ENCODE measurements around the gene GSX2. TPM values are rescaled to one million over a fixed set of nuclear protein-coding genes. Genes with fewer than 3 reads are reported as not detected.

GSX2 gene
- total and polyA plus RNA-seq, 2 experiments from 2014 or later, result not detected

- peak overlapping the region; percentile 30 for H3K27ac ChIP-seq
- no peak overlapping the region for H2AFZ ChIP-seq
- TF ChIP-seq EZH2 (IDR thresholded peaks at IDR 0.05; ENCODE audit: insufficient read depth, poor library complexity, severe bottlenecking) (no peak), EZH2phosphoT487 (IDR thresholded peaks at IDR 0.05; ENCODE audit: insufficient read depth, low read depth) (no peak)
- peaks cover 43% of the 10 kb centered on the region for H3F3A ChIP-seq (ENCODE audit: insufficient read depth)
- peak; percentile 93 for DNase-seq
- no peak overlapping the region for H3K9ac ChIP-seq
- H3K4me3 ChIP-seq, result no peak overlapping the region
- H3K4me1 ChIP-seq (ENCODE audit: insufficient read depth), result peaks cover 44% of the 10 kb centered on the region
- no peaks in the 10 kb centered on the region for H3K79me2 ChIP-seq (ENCODE audit: insufficient read depth)
- no peaks in the 10 kb centered on the region for H3K27me3 ChIP-seq (replicated peaks; ENCODE audit: insufficient read depth)
- 0 to 3% methylated on average over 1 of the region's 1 CpG for WGBS, 2 experiments (ENCODE audit: low coverage in 1 of 2, low lambda C conversion rate in 2 of 2, missing lambda C conversion rate in 2 of 2)
- no peaks in the 10 kb centered on the region for H3K9me2 ChIP-seq (ENCODE audit: insufficient read depth)
- no peaks in the 10 kb centered on the region for H4K20me1 ChIP-seq (ENCODE audit: insufficient read depth)
- H3K36me3 ChIP-seq (ENCODE audit: low read depth), result no peaks in the 10 kb centered on the region
- H3K4me2 ChIP-seq (ENCODE audit: unreplicated experiment), result peak overlapping the region; percentile 42
- in situ Hi-C loops (cut with MboI), result no loop called here
- H3K9me3 ChIP-seq (ENCODE audit: low read depth), result no peaks in the 10 kb centered on the region
Measured at GRCh38 chr4:54082168-54082567, 17.8 kb upstream of the GSX2 start.

GRCh38 chr4:54085284-54085683, 14.7 kb upstream of the GSX2 start:
- H3K4me1 ChIP-seq (ENCODE audit: insufficient read depth), result peaks cover 29% of the 10 kb centered on the region
- no peaks in the 10 kb centered on the region for H3K36me3 ChIP-seq (ENCODE audit: low read depth)
- peak overlapping the region; percentile 62 for H3K4me2 ChIP-seq (ENCODE audit: unreplicated experiment)
- in situ Hi-C loops (cut with MboI), result no loop called here
- H3K27ac ChIP-seq, result peak overlapping the region; percentile 38; the same call in 1 of the 2 replicates
- H3K9me3 ChIP-seq (ENCODE audit: low read depth), result no peaks in the 10 kb centered on the region
- H3K27me3 ChIP-seq (replicated peaks; ENCODE audit: insufficient read depth), result no peaks in the 10 kb centered on the region
- peak; percentile 95 for DNase-seq
- peak overlapping the region; percentile 41; the same call in 1 of the 2 replicates for H2AFZ ChIP-seq
- 1 to 3% methylated on average over 3 of the region's 3 CpGs for WGBS, 2 experiments (ENCODE audit: low coverage in 1 of 2, low lambda C conversion rate in 2 of 2, missing lambda C conversion rate in 2 of 2)
- no peaks in the 10 kb centered on the region for H3K9me2 ChIP-seq (ENCODE audit: insufficient read depth)
- H3K4me3 ChIP-seq, result no peak overlapping the region
- H3F3A ChIP-seq (ENCODE audit: insufficient read depth), result peaks cover 38% of the 10 kb centered on the region
- no peaks in the 10 kb centered on the region for H4K20me1 ChIP-seq (ENCODE audit: insufficient read depth)
- no peak for TF ChIP-seq EZH2 (IDR thresholded peaks at IDR 0.05; ENCODE audit: insufficient read depth, poor library complexity, severe bottlenecking)
- TF ChIP-seq EZH2phosphoT487 (IDR thresholded peaks at IDR 0.05; ENCODE audit: insufficient read depth, low read depth), result no peak
- no peaks in the 10 kb centered on the region for H3K79me2 ChIP-seq (ENCODE audit: insufficient read depth)
- 0 out of 2 replicates have a peak overlapping the region, but pooled peaks have one; percentile 15 for H3K9ac ChIP-seq

- Histone ChIP-seq H3K79me2 (ENCODE audit: insufficient read depth) (no peaks in the 10 kb centered on the region), H3K9me3 (ENCODE audit: low read depth) (no peaks in the 10 kb centered on the region), H3K27me3 (replicated peaks; ENCODE audit: insufficient read depth) (no peaks in the 10 kb centered on the region), H2AFZ (no peak overlapping the region), H4K20me1 (ENCODE audit: insufficient read depth) (no peaks in the 10 kb centered on the region), H3K9ac (no peak overlapping the region), H3K4me1 (ENCODE audit: insufficient read depth) (peaks cover 18% of the 10 kb centered on the region), H3K36me3 (ENCODE audit: low read depth) (no peaks in the 10 kb centered on the region), H3F3A (ENCODE audit: insufficient read depth) (peaks cover 27% of the 10 kb centered on the region), H3K4me3 (no peak overlapping the region), H3K4me2 (ENCODE audit: unreplicated experiment) (no peak overlapping the region), H3K9me2 (ENCODE audit: insufficient read depth) (no peaks in the 10 kb centered on the region), H3K27ac (no peak overlapping the region)
- 94 to 95% methylated on average over 1 of the region's 1 CpG for WGBS, 2 experiments (ENCODE audit: low coverage in 1 of 2, low lambda C conversion rate in 2 of 2, missing lambda C conversion rate in 2 of 2)
- DNase-seq, result no peak
- in situ Hi-C loops (cut with MboI), result no loop called here
- no peak for TF ChIP-seq EZH2phosphoT487 (IDR thresholded peaks at IDR 0.05; ENCODE audit: insufficient read depth, low read depth)
- no peak for TF ChIP-seq EZH2 (IDR thresholded peaks at IDR 0.05; ENCODE audit: insufficient read depth, poor library complexity, severe bottlenecking)
Measured at GRCh38 chr4:54089875-54090274, 10.1 kb upstream of the GSX2 start.

- no peak for TF ChIP-seq EZH2 (IDR thresholded peaks at IDR 0.05; ENCODE audit: insufficient read depth, poor library complexity, severe bottlenecking)
- TF ChIP-seq EZH2phosphoT487 (IDR thresholded peaks at IDR 0.05; ENCODE audit: insufficient read depth, low read depth), result no peak
- H3K9ac ChIP-seq, result no peak overlapping the region
- H3K4me2 ChIP-seq (ENCODE audit: unreplicated experiment), result no peak overlapping the region
- no peaks in the 10 kb centered on the region for H3K9me2 ChIP-seq (ENCODE audit: insufficient read depth)
- no peaks in the 10 kb centered on the region for H3K9me3 ChIP-seq (ENCODE audit: low read depth)
- DNase-seq, result no peak
- WGBS, 2 experiments (ENCODE audit: low coverage in 1 of 2, low lambda C conversion rate in 2 of 2, missing lambda C conversion rate in 2 of 2), result 91% methylated on average over 8 of the region's 8 CpGs
- H3K79me2 ChIP-seq (ENCODE audit: insufficient read depth), result no peaks in the 10 kb centered on the region
- H3K27ac ChIP-seq, result no peak overlapping the region
- no peak overlapping the region for H3K4me3 ChIP-seq
- in situ Hi-C loops (cut with MboI), result no loop called here
- peaks cover 12% of the 10 kb centered on the region for H3K4me1 ChIP-seq (ENCODE audit: insufficient read depth)
- no peaks in the 10 kb centered on the region for H3K27me3 ChIP-seq (replicated peaks; ENCODE audit: insufficient read depth)
- H3K36me3 ChIP-seq (ENCODE audit: low read depth), result no peaks in the 10 kb centered on the region
- no peaks in the 10 kb centered on the region for H4K20me1 ChIP-seq (ENCODE audit: insufficient read depth)
- no peak overlapping the region; the same call in 1 of the 2 replicates for H2AFZ ChIP-seq
- H3F3A ChIP-seq (ENCODE audit: insufficient read depth), result peaks cover 21% of the 10 kb centered on the region
Measured at GRCh38 chr4:54090404-54090803, 9.6 kb upstream of the GSX2 start.

All from GM23248 (cell line).